HG03097 (cell line): ENCODE measurements around the gene PCDH17.

Source experiments
- ATAC-seq: cut with Tn5 transposase; IDR thresholded peaks from one replicate; pipeline ENCODE4 v1.9.1; 2021; ENCODE audit not compliant: unreplicated experiment, low FRiP score

The PCDH17 gene

DNA sequence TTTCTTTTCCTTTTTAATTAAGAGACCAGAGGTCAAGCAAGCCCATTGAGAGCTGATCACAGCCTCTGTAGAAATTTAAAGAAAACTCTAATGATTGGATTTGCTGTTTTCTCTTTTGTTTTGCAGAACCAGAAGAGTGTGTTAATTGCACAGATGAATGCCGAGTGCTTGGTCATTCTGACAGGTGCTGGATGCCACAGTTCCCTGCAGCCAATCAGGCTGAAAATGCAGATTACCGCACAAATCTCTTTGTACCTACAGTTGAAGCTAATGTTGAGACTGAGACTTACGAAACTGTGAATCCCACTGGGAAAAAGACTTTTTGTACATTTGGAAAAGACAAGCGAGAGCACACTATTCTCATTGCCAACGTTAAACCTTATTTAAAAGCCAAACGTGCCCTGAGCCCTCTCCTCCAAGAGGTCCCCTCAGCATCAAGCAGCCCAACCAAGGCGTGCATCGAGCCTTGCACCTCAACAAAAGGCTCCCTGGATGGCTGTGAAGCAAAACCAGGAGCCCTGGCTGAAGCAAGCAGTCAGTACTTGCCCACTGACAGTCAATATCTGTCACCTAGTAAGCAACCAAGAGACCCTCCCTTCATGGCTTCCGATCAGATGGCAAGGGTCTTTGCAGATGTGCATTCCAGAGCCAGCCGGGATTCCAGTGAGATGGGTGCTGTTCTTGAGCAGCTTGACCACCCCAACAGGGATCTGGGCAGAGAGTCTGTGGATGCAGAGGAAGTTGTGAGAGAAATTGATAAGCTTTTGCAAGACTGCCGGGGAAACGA, 93.1 kb downstream of the PCDH17 start:
- no peak for ATAC-seq

DNA sequence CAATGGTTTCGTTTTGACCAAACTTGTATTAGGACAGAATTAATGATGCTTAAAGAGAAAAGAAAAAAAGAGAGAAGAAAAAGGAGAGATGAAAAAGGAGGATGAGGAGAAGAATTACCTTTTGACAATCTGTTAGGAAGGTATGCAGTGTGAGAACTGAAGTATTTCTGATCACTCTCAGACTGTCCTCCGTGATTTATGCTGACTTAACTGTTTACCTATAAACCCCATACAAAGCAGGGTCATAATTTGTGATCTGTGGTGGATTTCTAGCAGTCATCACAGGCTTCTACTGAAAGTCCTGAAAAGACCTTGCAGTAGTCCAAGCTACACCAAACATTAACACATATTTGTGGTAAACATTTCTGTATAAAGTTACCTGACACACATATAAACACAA, 93.9 kb downstream of the PCDH17 start:
- no peak for ATAC-seq

DNA sequence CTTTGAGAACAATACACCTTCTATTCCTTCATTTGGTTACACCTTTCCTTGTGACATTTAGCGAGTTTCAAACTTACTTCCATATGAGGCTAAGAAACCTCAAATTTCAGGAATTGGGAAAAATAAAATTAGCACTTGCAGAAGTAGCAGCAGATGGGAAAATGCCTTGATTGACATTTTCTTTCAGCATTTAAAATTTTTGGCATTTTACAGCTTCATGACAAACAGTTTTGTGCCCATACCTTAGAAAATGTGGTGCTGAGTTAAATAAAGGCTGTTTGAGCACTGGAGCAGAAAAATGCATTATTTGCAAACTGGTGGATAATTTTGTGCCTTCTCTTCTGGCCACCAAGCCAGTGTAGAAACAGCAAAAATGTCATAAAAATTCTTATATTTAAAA, 95.4 kb downstream of the PCDH17 start:
- ATAC-seq, result no peak

DNA sequence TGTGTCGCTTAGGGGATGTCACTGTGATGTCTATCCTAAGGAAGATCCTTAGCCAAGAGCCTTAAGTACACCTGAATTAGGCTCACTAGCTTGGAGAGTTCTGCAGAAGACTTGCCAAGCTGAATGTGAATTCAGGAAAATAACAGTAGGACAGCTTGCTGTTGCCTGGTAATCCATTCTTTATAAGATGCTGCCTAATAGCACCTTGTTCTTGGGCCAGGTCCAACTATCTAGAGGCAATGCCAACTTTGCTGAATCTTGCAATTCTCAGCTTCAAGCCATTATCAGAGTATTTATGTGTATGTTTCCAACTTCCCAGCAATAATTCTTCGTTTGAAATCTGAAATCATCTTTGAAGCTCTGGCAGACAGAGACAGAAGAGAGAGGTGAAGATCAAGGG, 102.8 kb downstream of the PCDH17 start:
- ATAC-seq, result no peak

DNA sequence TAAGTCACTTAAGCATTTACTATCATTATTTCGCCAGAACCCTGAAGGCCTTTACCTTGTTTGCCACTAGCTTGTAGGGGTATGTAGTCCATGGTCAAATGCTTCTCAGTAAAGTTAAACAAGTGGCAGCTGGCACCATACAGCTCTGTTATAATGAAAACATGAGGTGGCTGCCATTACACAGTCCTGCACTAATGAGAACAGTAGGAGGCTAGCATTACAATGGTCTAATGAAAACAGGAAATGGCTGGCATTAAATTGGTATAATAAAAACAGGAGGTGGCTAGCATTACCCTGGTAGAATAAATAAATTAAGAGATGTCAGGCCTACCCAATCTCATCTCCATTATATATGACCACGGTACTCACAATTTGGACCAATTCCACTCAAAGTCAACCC, 107.5 kb downstream of the PCDH17 start:
- no peak for ATAC-seq

DNA sequence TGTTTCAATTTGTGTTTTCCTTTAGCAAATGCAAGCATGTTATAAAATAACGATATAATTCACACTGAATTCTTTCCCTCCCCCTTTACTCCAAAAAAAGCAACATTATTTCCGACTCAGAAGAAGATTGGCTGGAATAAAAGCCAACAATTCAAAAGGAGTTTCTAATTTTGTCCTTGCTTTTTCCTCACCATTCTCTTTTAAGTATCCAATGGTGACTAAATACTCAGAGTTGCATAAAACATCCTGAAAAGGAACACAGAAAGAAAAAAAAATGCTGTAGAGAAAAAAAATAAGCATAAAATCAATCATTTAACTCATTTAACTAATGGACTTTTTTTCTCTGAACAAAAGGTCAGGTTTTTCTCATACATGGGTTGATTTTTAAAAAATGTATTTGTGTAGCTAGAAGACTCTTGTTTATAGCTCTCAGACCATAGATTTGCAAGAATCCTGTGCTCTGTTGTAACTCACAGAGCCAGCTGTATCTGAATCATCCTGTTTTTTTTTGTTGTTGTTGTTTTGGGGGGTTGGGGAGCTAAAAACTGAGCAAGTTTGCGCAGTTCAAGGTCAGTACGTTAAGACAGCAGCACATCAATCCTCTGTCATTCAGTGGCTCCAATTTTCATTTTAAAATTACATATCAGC, 108.1 kb downstream of the PCDH17 start:
- no peak for ATAC-seq

DNA sequence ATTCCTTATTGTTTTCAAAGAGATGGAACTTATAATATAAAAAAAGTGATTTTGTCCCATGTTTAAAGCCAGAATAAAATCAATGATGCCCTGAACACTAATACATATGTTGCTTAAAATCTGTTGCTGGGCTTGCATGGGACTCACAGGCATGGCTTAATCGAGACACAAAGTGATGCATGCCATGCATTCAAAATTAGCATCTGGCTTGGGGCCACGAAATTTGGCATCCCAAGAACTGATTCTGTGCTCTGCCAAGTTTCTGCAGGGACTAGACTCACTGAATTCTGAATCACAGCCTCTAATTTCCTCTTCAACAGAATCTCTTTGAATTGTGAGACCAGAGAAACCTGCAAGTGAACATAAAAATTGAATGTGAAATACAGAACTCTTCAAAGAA, 109.2 kb downstream of the PCDH17 start:
- no peak for ATAC-seq

DNA sequence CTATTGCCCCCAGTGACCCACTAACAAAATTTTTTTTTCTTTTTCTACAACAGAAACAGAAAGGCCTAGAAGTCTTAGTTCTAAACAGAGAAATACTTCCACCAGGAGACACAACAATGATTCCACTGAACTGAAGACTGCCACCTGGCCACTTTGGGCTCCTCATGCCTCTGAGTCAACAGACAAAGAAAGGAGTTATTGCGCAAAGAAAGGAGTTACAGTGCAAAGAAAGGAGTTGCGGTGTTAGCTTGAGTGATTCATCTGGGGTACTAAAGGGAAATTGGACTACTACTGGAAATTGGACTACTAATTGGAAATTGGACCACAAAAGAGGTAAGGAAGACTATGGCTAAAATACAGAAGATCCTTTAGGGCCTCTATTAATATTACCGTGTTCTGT, 116.6 kb downstream of the PCDH17 start:
- no peak for ATAC-seq

DNA sequence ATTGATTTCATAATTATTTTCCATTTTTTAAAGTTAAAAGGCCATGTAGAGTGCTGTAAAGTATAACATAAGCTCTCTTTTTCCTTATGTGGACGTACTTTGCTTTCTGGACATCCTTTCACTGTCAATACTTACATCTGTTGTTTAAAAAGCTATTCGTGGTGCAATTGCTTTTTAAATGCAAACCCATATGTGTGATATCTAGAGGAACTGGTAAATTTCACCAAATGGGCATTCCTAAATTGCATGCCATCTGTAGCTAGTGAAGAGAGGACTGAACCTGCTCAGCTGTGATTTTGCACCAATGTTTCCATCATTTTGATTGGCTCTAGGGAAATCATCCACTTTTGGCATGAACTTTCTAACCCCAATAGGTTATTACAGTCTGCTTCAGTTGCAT, 129.4 kb downstream of the PCDH17 start:
- ATAC-seq, result no peak

DNA sequence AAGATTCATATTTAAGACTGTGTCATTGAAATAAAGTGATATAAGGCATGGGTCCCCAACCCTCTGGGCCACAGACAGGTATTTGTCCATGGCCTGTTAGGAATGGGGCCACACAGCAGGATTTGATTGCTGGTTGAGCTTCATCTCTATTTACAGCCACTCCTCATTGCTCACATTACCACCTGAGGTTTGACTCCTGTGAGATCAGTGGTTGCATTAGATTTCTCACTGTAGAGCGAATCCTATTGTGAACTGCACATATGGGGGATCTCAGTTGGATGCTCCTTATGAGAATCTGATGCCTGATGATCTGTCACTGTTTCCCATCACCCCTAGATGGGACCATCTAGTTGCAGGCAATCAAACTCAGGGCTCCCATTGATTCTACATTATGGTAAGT, 132.1 kb downstream of the PCDH17 start:
- no peak for ATAC-seq
